Chondrocyte (in vitro differentiated cells): Measurements from ENCODE around the gene C14orf39. TPM values are rescaled to one million over a fixed set of nuclear protein-coding genes. Genes with fewer than 3 reads are reported as not detected.
"Not testable (repeated sequence)": the region's sequence is repeated elsewhere in the genome, so short reads cannot be mapped to it uniquely, and the experiment has no call there.

ENCODE experiments used
- DNase-seq: peaks from one replicate; pipeline ENCODE4 v3.0.0; 2021; ENCODE audit warnings: mixed read lengths, low spot score
- H3K27ac Mint-ChIP-seq: one replicate; pipeline ENCODE4 v1.8.0; 2021; ENCODE audit warnings: mild to moderate bottlenecking, moderate library complexity, mixed read lengths; ENCODE audit not compliant: unreplicated experiment
- H3K27me3 Mint-ChIP-seq: 2 replicates; pipeline ENCODE4 v1.8.0; 2021; ENCODE audit warnings: low read depth, mixed read lengths
- H3K36me3 Mint-ChIP-seq: 2 replicates; pipeline ENCODE4 v1.8.0; 2021; ENCODE audit warnings: low read depth, mixed read lengths
- H3K4me1 Mint-ChIP-seq: 2 replicates; pipeline ENCODE4 v1.8.0; 2021; ENCODE audit warnings: low read depth, mild to moderate bottlenecking, mixed read lengths
- H3K4me3 Mint-ChIP-seq: one replicate; pipeline ENCODE4 v1.8.0; 2021; ENCODE audit warnings: mild to moderate bottlenecking, moderate library complexity, mixed read lengths; ENCODE audit not compliant: unreplicated experiment
- H3K9me3 Mint-ChIP-seq: 2 replicates; pipeline ENCODE4 v1.8.0; 2021; ENCODE audit warnings: low read depth, mixed read lengths
- CTCF ChIP-seq: fragments of 200-600 bp; sonication (generic); IDR thresholded peaks from 2 replicates; pipeline ENCODE4 v1.5.0; 2021; ENCODE audit warnings: antibody characterized with exemption, mild to moderate bottlenecking, moderate library complexity
- total RNA-seq: library from RNA; stranded (reverse); gene quantifications from 3 replicates; pipeline ENCODE4 v1.2.1, GENCODE V29; 2021

Gene C14orf39
- total RNA-seq, 1 donor from 2014 or later = 0.60 TPM

- H3K27me3 Mint-ChIP-seq = peaks cover 29% of the 10 kb centered on the region
- H3K4me3 Mint-ChIP-seq = no peak overlapping the region
- no peaks in the 10 kb centered on the region for H3K9me3 Mint-ChIP-seq
- TF ChIP-seq CTCF = no peak
- peaks cover 8% of the 10 kb centered on the region for H3K4me1 Mint-ChIP-seq
- no peak for DNase-seq
- no peak overlapping the region for H3K27ac Mint-ChIP-seq
- peaks cover 1% of the 10 kb centered on the region for H3K36me3 Mint-ChIP-seq
These were observed 1.3 kb upstream of the C14orf39 start for GRCh38 chr14:60487211-60487610.

- DNase-seq = no peak
- Mint-ChIP-seq H3K27me3 (peaks cover 25% of the 10 kb centered on the region), H3K36me3 (peaks cover 5% of the 10 kb centered on the region), H3K4me3 (peak overlapping the region; percentile 63), H3K27ac (no peak overlapping the region), H3K4me1 (peaks cover 8% of the 10 kb centered on the region), H3K9me3 (peaks cover 6% of the 10 kb centered on the region)
- no peak for TF ChIP-seq CTCF
These were observed 736 bp downstream of the C14orf39 start for GRCh38 chr14:60485057-60485597.

GRCh38 chr14:60482743-60483142 is 3.1 kb downstream of the C14orf39 start:
- peaks cover 25% of the 10 kb centered on the region for H3K27me3 Mint-ChIP-seq
- peaks cover 8% of the 10 kb centered on the region for H3K4me1 Mint-ChIP-seq
- no peak for DNase-seq
- no peak overlapping the region for H3K27ac Mint-ChIP-seq
- H3K4me3 Mint-ChIP-seq = no peak overlapping the region
- no peak for TF ChIP-seq CTCF
- peaks cover 5% of the 10 kb centered on the region for H3K36me3 Mint-ChIP-seq
- peaks cover 11% of the 10 kb centered on the region for H3K9me3 Mint-ChIP-seq

GRCh38 chr14:60480248-60480647 is 5.6 kb downstream of the C14orf39 start:
- Mint-ChIP-seq H3K9me3 (peaks cover 11% of the 10 kb centered on the region), H3K27me3 (peaks cover 22% of the 10 kb centered on the region)
- H3K27ac Mint-ChIP-seq, H3K36me3 Mint-ChIP-seq, DNase-seq, H3K4me1 Mint-ChIP-seq, H3K4me3 Mint-ChIP-seq: not testable (repeated sequence)

- H3K36me3 Mint-ChIP-seq = no peaks in the 10 kb centered on the region
- DNase-seq = no peak
- H3K9me3 Mint-ChIP-seq = peaks cover 1% of the 10 kb centered on the region
- H3K27ac Mint-ChIP-seq = no peak overlapping the region
- peaks cover 16% of the 10 kb centered on the region for H3K27me3 Mint-ChIP-seq
- no peak overlapping the region for H3K4me3 Mint-ChIP-seq
- no peak for TF ChIP-seq CTCF
- H3K4me1 Mint-ChIP-seq = no peaks in the 10 kb centered on the region
These were observed 30.0 kb downstream of the C14orf39 start for GRCh38 chr14:60455875-60456274.

- Mint-ChIP-seq H3K4me3 (no peak overlapping the region), H3K36me3 (peaks cover 7% of the 10 kb centered on the region), H3K9me3 (peaks cover 16% of the 10 kb centered on the region), H3K27me3 (no peaks in the 10 kb centered on the region), H3K4me1 (no peaks in the 10 kb centered on the region), H3K27ac (no peak overlapping the region)
- no peak for TF ChIP-seq CTCF
- no peak for DNase-seq
These were observed 55.6 kb downstream of the C14orf39 start for GRCh38 chr14:60430276-60430675.
